Measurements from ENCODE around the gene INSC.
A peak's percentile ranks its signal among the peaks of the same experiment; 100 is the strongest.

INSC gene

DNA sequence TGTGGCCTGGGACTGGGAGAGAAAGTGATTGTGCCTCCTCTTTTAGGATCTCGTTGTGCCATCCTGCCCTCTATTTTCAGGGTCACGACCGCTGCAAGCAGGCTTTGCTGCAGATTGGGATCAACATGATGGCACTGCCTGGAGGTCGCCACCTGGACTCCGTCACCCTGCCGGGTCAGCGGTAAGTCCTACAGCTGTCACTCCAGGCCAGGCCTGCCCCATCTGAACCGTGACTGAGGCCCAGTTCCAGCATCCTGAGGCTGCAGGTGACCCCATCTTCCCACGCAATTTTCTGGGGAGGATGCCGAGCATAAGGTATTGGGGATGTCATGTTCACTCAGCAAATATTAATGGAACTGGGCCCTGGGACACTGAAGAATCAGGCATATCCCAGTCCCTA, 34.3 kb downstream of the INSC start:
- DNase-seq (ENCODE audit: low read depth), result no peak

- DNase-seq (ENCODE audit: low read depth), result no peak
These were observed 35.8 kb downstream of the INSC start for GRCh38 chr11:15150507-15150906.

GRCh38 chr11:15153231-15153630, 38.5 kb downstream of the INSC start:
- no peak for DNase-seq (ENCODE audit: low read depth)

- peak; percentile 92 for DNase-seq (ENCODE audit: low read depth)
These were observed 42.5 kb downstream of the INSC start for GRCh38 chr11:15157181-15157580.

DNA sequence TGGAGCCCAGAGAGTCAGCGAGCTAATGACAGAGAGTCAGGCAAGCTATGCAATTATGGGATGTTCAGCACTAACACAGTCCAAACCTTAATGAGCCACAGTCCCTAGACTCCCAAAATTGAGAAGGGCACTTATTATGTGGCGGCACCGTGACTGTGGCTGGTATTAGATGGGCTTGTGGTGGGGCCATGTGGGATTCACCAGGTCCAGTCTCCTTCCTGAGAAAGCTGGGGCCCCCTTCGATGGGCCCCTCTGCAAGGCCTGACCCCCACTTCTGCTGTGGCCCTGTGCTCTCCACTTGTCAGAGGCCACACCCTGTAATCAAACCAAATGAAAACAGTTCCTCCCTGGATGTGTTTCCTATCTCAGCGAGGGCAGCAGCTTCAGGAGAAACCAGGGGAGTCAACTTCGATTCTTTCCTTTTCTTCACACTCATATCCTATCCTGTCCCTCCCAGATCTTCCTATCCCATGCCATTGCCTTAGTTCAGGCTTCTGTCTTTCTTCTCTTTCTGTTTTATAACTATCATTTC, 42.9 kb downstream of the INSC start:
- DNase-seq (ENCODE audit: low read depth), result peak; percentile 6

DNA sequence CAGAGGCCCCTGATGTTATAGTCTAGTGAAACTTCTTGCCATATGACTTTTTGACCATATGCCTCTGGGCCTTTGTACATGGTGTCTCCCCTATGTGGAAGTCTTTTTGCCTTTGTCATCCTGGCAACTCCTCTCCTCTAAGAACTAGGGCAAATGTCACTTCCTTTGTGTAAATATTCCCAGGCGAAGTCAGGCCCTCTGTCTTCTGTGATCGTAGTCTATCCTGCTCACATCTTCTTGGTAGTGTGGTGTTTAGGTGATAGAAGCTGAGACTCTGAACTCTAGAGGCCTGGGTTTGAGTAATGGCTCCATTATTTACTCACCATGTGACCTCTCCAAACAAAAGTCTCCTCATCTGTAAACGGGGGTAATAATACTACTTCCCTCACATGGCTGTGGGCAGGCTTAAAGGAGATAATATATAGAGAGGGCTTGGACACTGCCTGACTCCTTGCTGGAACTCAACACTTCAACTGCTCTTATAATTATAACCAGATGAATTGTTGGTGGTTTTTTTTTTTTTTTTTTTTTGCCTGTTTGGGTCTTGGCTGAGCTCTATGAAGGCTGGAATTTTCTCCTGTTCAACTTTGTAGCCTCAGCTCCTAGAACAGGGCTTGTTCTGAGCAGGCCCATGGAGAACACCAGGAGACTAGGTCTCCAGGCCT, 43.8 kb downstream of the INSC start:
- peak; percentile 91 for DNase-seq (ENCODE audit: low read depth)

DNA sequence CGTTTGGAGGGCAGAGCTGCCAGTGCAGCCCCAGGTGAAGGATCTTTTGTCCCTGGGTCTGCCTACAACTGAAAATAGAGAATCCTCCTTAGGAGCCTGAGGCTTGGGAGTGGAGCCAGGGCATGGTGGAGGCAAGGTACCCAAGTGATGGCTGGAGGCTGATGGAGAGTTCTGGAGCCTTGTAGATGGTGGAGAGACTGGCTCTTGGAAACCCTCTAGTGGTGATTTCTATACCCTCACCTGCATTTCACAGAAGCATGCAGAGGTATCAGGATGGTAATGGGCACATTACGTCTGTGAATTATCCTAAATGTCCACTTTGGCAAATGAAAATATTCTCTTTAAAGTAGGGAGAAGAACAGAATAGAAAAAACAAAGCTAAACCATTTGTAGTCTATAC, 44.4 kb downstream of the INSC start:
- peak; percentile 76 for DNase-seq (ENCODE audit: low read depth)

DNA sequence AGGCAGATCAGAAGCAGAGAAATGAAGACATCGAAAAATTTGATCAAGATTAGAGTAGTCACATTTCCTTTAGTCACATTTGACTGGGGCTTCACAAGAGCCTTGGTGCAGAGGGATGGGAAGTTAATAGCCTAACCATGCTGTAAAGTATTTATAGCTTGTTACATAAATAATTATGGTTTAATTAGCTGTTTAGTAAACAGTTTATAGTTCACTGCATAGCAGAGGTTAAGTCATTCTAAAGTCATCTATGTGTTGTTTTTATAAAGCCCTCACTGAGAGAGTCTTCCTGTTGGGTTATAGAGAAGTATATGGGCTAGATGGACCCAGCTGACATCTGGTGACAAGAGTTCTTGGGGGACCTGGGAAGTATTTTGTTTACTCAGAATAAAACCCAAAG, 47.1 kb downstream of the INSC start:
- DNase-seq (ENCODE audit: low read depth), result no peak

- DNase-seq (ENCODE audit: low read depth), result no peak
These were observed 48.4 kb downstream of the INSC start for GRCh38 chr11:15163136-15163535.

DNA sequence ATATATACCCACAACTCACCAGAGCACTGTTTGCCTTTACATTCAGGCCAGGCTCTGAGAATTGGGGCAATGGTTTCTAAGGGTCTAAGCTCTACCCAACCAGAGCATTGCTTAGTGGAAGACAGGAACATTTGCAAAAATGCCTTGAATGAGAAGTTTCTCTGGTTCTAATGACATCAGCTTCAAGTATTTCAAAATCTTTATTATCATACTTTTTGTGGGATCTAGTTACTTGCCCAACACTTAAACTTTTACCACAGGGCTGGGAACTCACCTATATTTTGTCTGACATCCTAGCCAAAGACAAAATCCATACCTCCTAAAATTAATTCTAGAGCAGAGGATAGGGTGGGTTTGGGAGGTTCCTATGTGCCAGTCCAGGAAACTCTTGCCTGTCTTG, 51.5 kb downstream of the INSC start:
- no peak for DNase-seq (ENCODE audit: low read depth)

DNA sequence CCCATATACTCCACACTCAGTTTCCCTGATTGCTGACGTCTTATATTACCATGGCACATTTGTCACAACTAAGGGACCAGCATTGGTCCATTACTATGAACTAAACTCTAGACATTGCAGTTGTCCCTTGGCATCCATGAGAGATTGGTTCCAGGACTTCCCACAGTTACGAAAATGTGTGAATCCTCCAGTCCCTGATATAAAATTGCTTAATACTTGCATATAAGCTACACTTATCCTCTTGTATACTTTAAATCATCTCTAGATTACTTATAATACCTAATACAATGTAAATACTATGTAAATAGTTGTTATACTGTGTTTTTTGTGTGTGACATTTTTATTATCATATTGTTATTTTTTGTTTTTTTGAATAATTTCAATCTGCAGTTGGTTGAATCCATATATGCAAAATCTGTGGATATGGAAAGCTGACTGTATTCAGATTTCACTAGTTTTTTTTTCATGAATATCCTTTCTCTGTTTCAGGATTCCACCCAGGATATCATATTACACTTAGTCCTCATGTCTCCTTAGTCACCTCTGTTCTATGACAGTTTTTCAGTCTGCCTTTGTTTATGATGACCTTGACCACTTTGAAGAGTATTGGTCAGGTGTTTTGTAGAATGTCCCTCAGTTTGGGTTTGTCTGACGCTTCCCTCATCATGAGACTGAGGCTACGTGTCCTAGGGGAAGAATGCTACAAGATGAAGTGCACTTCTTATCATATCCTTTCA, 55.3 kb downstream of the INSC start:
- peak; percentile 22 for DNase-seq (ENCODE audit: low read depth)

DNA sequence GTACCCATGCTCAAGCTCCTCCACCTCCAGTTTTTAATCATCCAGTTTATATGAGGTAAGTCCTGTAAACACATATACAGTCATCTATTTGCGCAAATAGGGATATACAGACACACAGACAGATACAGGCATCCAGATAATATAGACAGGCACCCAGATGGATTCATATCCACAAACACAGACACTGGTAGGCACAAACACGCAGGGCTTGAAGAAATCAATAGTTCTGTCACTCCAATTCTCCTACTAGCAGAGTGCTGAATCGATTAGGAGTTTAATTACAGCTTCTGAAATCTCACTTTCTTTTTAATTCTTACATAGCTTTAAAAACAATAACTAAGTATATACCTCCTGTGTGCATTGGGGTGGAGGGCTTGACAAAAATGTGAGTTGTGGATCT, 56.0 kb downstream of the INSC start:
- no peak for DNase-seq (ENCODE audit: low read depth)

- DNase-seq (ENCODE audit: low read depth), result no peak
These were observed 57.2 kb downstream of the INSC start for GRCh38 chr11:15171956-15172355.

DNA sequence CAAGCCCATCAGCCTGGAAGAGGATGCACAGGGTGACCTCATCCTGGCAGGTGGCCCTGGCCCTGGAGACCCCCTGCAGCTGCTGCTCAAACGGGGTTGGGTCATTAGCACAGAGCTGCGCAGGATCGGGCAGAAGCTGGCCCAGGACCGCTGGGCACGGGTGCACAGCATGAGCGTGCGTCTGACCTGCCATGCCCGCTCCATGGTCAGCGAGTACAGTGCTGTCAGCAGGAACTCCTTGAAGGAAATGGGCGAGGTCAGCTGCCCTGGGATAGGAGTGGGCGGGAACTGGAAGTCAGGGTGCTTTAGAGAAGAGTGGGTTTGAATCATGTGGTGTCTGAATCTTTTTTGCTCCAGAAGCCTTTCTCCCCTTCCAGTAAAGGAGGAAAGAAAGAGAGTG, 61.1 kb downstream of the INSC start:
- no peak for DNase-seq (ENCODE audit: low read depth)

GRCh38 chr11:15176646-15177163, 62.0 kb downstream of the INSC start:
- no peak for DNase-seq (ENCODE audit: low read depth)

GRCh38 chr11:15177491-15177890, 62.8 kb downstream of the INSC start:
- DNase-seq (ENCODE audit: low read depth), result no peak

DNA sequence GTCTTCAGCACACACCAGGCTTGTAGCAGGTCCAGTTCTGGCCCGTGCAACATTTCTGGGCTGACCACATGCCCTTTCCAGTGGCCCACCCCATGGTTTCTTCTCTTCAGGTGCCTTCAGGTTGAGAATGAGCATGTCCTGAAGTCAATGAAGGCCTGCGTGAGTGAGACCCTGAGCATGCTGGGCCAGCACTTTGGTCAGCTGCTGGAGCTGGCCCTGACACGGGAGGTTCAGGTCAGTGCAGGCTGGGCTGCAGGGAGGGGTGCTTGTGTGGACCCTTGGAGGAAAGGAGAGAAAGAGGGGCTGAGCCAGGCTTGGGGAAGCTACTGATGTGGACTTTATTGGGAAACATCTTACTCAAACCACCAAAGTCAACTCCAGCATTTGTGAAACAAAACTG, 63.5 kb downstream of the INSC start:
- DNase-seq (ENCODE audit: low read depth), result no peak

DNA sequence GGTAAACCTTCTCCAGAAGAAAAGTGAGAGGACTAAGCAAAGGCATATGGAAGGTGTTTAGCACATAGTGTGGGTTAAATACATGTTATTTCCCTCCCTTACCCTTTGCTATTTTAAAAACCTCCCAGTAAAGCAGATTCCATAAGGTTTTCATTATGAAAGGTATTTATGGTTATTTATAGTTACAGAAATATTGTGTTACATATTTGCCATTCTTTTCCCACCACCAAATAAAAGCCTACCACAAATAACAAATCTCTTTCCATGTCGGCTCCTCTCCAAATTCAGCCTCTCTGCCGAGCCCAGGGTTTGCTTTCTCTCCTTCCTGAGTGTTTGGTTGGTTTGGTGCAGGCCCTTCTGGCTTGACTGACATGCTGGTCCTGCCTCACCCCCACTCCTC, 64.4 kb downstream of the INSC start:
- DNase-seq (ENCODE audit: low read depth), result no peak

DNA sequence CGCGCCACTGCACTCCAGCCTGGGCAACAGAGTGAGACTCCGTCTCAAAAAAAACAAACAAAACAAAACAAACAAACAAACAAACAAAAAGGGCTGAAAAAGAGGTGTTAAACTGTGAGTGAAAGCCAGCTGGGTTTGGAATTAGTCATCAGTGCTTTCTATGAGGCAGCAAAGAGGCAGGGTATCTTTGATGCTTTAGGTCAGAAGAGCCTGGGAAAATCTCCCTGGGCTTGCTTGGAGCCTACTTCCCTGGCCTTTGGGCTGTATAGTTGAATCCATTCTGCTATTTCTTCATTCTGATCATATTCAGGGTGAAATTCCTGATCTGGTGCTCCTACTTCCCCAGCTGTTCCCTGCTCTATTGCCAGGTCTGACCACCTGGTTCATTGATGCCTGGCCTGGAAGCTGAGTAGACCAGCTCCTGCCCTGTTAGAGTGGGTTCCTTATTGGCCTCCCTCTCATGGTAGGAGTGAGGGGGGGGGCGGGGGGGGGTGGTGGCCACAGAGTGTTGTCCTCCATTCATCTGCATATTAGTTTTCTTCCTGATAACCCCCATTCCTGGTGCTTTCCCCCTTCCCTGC, 65.6 kb downstream of the INSC start:
- peak; percentile 14 for DNase-seq (ENCODE audit: low read depth)

- no peak for DNase-seq (ENCODE audit: low read depth)
These were observed 67.6 kb downstream of the INSC start for GRCh38 chr11:15182372-15182771.

DNA sequence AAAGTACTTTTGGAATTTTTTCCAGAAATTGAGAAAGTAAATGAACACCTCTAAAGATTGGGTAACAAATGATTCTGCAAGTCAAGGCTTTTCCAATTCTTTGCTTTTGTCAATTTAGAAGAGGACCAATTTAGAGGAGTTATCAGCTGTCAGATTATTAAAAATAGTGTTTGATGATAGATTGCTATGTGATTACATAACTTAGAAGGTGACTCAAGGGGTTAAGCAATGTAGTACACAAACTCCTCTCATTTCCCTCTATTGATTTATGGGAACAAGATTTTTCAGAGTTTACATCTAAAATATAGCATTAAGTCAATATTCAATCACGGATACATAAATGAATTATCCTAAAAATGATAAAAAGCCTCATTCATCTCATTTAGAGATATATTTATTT, 70.3 kb downstream of the INSC start:
- peak; percentile 7 for DNase-seq (ENCODE audit: low read depth)

GRCh38 chr11:15186146-15186545, 71.4 kb downstream of the INSC start:
- no peak for DNase-seq (ENCODE audit: low read depth)

- DNase-seq (ENCODE audit: low read depth), result no peak
These were observed 74.5 kb downstream of the INSC start for GRCh38 chr11:15189189-15189588.
